ENCODE results near the gene APEH. TPM values are rescaled to one million over a fixed set of nuclear protein-coding genes. Genes with fewer than 3 reads are reported as not detected.

APEH gene
- total and polyA plus RNA-seq, 2 of the 13 experiments (the other 11 are each of a cell fraction or from before 2014, with no cell fraction given): 116 to 130 TPM

DNA sequence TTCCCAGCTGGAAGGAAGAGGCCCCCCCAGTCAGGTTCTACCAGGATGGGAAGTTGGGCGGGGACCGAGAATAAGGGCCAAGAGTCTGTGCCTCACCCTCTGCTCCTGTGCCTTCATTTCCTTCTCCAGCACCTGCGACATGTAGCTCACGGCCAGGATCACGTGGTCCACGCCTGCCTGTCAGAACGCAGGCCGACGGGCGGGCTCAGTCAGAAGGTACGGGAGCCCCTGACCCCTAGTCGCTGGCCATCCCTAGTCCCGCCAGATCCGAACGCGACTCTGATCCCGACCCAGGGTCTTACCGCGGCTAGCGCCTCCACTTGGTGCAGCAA lies 49.1 kb downstream of the APEH start (continued):
- TF ChIP-seq, protein P1, sequence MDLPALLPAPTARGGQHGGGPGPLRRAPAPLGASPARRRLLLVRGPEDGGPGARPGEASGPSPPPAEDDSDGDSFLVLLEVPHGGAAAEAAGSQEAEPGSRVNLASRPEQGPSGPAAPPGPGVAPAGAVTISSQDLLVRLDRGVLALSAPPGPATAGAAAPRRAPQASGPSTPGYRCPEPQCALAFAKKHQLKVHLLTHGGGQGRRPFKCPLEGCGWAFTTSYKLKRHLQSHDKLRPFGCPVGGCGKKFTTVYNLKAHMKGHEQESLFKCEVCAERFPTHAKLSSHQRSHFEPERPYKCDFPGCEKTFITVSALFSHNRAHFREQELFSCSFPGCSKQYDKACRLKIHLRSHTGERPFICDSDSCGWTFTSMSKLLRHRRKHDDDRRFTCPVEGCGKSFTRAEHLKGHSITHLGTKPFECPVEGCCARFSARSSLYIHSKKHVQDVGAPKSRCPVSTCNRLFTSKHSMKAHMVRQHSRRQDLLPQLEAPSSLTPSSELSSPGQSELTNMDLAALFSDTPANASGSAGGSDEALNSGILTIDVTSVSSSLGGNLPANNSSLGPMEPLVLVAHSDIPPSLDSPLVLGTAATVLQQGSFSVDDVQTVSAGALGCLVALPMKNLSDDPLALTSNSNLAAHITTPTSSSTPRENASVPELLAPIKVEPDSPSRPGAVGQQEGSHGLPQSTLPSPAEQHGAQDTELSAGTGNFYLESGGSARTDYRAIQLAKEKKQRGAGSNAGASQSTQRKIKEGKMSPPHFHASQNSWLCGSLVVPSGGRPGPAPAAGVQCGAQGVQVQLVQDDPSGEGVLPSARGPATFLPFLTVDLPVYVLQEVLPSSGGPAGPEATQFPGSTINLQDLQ (CRISPR knock-in tag; IDR thresholded peaks at IDR 0.05): peak; percentile 66; the same call in 1 of the 2 replicates
- TF ChIP-seq CHCHD3 (CRISPR knock-in tag; IDR thresholded peaks at IDR 0.05) (no peak), REPIN1 (CRISPR knock-in tag; IDR thresholded peaks at IDR 0.05; ENCODE audit: borderline replicate concordance, low read depth) (peak; percentile 14; the same call in 1 of the 2 replicates), ZNF674 (CRISPR knock-in tag; IDR thresholded peaks at IDR 0.05; ENCODE audit: low read depth) (0 out of 2 replicates have a peak, but pooled peaks have one; percentile 7), SP4 (CRISPR knock-in tag; IDR thresholded peaks at IDR 0.05) (0 out of 2 replicates have a peak, but pooled peaks have one; percentile 5), TOE1 (CRISPR knock-in tag; IDR thresholded peaks at IDR 0.05) (no peak), ZNF737 (CRISPR knock-in tag; IDR thresholded peaks at IDR 0.05; ENCODE audit: borderline replicate concordance) (peak; percentile 58; the same call in 1 of the 2 replicates), ZBTB3 (CRISPR knock-in tag; IDR thresholded peaks at IDR 0.05; ENCODE audit: borderline replicate concordance, low read depth) (no peak), ZNF572 (CRISPR knock-in tag; IDR thresholded peaks at IDR 0.05) (0 out of 2 replicates have a peak, but pooled peaks have one; percentile 60), NR1H2 (CRISPR knock-in tag; IDR thresholded peaks at IDR 0.05; ENCODE audit: borderline replicate concordance, low read depth) (0 out of 2 replicates have a peak, but pooled peaks have one; percentile 41), RAD51 (IDR thresholded peaks at IDR 0.05; ENCODE audit: borderline replicate concordance) (peak; percentile 75; the same call in 1 of the 2 replicates), AKAP8 (CRISPR knock-in tag; IDR thresholded peaks at IDR 0.05) (0 out of 2 replicates have a peak, but pooled peaks have one; percentile 8), HOXA9 (CRISPR knock-in tag; IDR thresholded peaks at IDR 0.05; ENCODE audit: borderline replicate concordance) (0 out of 2 replicates have a peak, but pooled peaks have one; percentile 51), TGIF2 (CRISPR knock-in tag; IDR thresholded peaks at IDR 0.05) (peak; percentile 47), POLR2A (IDR thresholded peaks at IDR 0.05; ENCODE audit: insufficient read depth in 1 of 2, low read depth in 2 of 2, low read length in 2 of 2) (peak in 1 of 2 experiments; percentile 37; a peak in 1 of 4 replicates)
- TF ChIP-seq, protein P2, sequence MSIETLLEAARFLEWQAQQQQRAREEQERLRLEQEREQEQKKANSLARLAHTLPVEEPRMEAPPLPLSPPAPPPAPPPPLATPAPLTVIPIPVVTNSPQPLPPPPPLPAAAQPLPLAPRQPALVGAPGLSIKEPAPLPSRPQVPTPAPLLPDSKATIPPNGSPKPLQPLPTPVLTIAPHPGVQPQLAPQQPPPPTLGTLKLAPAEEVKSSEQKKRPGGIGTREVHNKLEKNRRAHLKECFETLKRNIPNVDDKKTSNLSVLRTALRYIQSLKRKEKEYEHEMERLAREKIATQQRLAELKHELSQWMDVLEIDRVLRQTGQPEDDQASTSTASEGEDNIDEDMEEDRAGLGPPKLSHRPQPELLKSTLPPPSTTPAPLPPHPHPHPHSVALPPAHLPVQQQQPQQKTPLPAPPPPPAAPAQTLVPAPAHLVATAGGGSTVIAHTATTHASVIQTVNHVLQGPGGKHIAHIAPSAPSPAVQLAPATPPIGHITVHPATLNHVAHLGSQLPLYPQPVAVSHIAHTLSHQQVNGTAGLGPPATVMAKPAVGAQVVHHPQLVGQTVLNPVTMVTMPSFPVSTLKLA (IDR thresholded peaks at IDR 0.05): 0 out of 2 replicates have a peak, but pooled peaks have one; percentile 7
- TF ChIP-seq, protein P3, sequence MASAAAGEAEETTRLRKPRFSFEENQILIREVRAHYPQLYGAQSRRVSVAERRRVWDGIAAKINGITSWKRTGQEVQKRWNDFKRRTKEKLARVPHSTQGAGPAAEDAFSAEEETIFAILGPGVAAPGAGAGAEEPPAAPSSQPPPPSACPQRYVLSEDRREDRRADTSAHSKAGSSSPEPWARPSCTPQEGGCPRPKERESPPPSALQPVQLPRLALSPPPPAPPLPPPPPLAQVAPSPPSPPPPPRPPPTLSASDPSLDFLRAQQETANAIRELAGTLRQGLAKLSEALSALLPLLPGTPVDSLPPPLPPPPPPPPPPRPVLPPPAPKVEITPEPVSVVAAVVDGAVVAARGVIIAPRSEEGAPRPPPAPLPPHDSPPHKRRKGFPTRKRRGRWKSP (CRISPR knock-in tag; IDR thresholded peaks at IDR 0.05): no peak
- TF ChIP-seq, protein P4, sequence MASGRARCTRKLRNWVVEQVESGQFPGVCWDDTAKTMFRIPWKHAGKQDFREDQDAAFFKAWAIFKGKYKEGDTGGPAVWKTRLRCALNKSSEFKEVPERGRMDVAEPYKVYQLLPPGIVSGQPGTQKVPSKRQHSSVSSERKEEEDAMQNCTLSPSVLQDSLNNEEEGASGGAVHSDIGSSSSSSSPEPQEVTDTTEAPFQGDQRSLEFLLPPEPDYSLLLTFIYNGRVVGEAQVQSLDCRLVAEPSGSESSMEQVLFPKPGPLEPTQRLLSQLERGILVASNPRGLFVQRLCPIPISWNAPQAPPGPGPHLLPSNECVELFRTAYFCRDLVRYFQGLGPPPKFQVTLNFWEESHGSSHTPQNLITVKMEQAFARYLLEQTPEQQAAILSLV (CRISPR knock-in tag; IDR thresholded peaks at IDR 0.05; ENCODE audit: borderline replicate concordance): 0 out of 2 replicates have a peak, but pooled peaks have one; percentile 1
- TF ChIP-seq, protein P5, sequence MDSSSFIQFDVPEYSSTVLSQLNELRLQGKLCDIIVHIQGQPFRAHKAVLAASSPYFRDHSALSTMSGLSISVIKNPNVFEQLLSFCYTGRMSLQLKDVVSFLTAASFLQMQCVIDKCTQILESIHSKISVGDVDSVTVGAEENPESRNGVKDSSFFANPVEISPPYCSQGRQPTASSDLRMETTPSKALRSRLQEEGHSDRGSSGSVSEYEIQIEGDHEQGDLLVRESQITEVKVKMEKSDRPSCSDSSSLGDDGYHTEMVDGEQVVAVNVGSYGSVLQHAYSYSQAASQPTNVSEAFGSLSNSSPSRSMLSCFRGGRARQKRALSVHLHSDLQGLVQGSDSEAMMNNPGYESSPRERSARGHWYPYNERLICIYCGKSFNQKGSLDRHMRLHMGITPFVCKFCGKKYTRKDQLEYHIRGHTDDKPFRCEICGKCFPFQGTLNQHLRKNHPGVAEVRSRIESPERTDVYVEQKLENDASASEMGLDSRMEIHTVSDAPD (CRISPR knock-in tag; IDR thresholded peaks at IDR 0.05): peak; percentile 41; the same call in 1 of the 2 replicates
- TF ChIP-seq, protein P6, sequence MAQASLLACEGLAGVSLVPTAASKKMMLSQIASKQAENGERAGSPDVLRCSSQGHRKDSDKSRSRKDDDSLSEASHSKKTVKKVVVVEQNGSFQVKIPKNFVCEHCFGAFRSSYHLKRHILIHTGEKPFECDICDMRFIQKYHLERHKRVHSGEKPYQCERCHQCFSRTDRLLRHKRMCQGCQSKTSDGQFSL (CRISPR knock-in tag; IDR thresholded peaks at IDR 0.05): 0 out of 2 replicates have a peak, but pooled peaks have one; percentile 12
